Cerebellar cortex (tissue), 1 donor: ENCODE results near the gene PRKAG1.
"Not testable (repeated sequence)": the region's sequence is repeated elsewhere in the genome, so short reads cannot be mapped to it uniquely, and the experiment has no call there.

ENCODE experiments used
- DNase-seq: peaks from one replicate; pipeline ENCODE4 v3.0.0-alpha.2; 2015; ENCODE audit warnings: low spot score

PRKAG1 gene

DNA sequence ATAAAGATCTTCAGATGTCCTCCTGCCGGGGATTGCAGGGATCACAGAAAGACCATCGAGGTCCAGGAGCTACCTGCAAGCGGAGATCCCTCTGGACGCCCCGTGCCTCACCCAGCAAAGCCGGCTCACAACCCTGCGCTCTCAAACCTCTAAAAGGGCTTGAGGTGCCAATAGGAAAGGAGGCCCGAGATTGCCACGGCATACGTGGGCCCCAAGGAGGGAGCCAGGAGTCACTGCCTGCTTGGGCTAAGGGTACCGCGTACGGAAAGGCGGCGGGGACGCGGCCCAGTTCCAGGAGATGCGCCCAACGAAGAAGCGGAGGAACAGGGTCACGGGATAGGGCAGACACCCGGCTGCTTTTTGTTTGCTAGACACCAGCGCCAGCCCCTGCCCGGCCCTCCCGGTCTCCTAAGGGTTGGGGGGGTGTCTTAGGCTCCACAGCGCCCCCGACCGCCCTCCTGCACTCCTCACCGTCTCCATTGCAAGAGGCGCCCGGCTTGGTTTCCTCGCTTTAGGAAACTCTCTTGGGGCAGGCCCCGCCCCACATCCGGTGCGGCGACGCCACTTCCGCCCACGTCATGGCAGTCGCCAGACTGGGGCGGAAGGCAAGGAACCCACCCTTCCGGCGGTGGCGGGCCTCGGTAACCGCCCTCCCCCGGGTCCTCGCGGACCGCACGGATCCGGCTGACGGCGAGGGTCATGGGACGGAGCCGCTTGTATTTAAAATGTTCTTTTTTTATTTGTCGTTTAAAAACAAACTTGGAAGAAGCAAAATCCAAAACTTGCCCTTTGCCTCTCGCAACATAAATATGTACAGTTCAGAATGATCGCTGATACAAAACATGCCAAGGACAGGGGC is at the start of gene PRKAG1:
Gene PRKAG1 (minus strand): TSS at position 516 of the 859 bp plus-strand sequence. CDS start 36 bp downstream, at position 480.
- peak; percentile 97 for DNase-seq

GRCh38 chr12:49066120-49066519 is 47.5 kb upstream of the PRKAG1 start:
- DNase-seq: no peak

GRCh38 chr12:49064767-49065152 is 46.2 kb upstream of the PRKAG1 start:
- DNase-seq: no peak

- not testable (repeated sequence) for DNase-seq
Measured at GRCh38 chr12:49061916-49062315, 43.3 kb upstream of the PRKAG1 start.

GRCh38 chr12:49061157-49061650 is 42.6 kb upstream of the PRKAG1 start:
- DNase-seq: no peak

DNA sequence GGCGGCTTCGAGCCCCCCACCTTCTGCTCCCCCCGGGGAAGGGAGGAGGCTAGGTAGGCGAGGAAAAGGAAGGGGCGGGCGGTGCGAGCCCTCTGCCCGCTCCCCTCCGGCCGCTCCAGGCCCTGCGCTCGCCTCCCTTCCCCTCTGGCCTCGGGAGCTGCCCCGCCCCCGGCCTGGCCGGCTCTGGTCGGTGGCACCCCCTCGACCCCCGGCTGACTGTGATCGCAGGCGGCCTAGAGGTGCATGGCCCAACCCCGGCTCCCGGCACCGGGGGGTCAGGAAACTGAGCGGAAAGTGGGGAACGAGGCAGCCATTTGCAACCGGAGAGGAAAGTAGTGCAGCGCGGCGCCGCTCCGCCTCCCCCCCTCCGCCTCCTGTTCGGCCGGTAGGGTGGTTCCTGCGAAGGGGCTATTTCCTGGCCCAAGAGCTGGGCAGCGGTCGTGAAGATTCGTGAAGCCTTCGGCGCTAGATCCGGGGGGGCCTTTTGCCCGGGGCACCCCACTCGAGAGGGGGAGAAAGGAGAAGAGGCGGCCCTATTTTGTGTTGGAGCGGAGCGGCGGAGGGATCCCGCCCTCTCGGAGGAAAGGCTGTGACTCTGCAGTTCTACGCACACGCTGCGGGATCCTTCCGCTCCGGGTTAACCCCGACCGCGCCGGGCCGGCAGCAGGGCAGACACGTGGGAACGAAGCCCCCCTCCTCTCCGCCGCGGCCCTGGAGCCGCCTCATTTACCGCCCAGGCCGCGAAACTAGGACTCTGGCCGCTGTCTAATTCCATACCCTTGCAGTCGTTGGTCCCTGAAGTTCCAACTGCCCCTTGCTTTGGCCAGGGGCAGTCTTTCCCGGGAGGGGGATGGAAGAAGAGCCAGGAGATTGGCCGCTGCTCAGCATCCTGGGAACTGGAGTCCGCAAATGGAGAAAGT is 41.9 kb upstream of the PRKAG1 start, which contains the start of gene KMT2D:
Gene KMT2D (minus strand): TSS at position 558 of the 920 bp plus-strand sequence. CDS start 5,470 bp downstream, outside the sequence.
- peak; percentile 91 for DNase-seq

DNA sequence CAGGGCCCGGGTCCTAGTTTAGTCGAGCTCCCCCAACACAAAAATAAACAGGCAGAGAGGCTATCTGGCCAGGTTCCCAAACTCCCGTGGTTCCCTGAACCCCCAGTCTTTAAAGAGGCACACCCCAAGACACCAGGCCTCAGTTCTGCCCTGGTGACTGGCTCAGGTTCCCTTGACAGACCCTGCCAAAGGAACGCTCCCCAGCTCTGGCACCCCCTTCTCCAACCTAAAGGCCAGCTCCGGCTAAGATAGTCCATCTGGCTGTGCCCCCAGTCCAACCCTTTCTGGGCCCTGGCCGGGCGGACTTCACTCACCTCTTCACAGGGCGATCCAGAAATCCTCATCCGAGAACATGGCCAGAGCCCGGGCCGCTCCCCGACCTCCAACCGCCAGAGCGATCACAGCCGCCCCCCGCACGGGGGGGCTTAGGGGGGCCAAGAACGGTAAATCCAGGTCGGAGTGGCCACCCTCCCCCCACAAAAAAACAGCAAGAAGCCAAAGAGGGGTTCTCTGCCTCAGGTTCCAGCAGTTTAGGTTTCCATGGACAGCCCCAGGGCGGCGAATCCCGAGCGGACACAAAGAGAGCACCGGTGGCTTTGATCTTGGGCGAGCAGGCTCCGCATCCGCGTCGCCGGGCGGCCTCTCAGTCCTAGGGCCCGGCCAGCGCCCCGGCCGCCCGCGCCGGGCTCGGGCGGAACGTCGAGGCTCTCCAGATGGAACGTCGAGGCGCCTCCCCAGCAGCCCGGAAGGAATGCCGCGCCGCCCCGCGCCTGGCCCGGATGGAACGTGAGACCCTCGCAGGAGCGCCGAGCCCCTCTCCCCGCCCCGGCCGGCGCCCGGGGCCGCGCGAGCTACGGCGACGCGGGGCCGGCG is 41.0 kb upstream of the PRKAG1 start:
- DNase-seq: no peak

- no peak for DNase-seq
Measured at GRCh38 chr12:49059045-49059298, 40.4 kb upstream of the PRKAG1 start.

DNA sequence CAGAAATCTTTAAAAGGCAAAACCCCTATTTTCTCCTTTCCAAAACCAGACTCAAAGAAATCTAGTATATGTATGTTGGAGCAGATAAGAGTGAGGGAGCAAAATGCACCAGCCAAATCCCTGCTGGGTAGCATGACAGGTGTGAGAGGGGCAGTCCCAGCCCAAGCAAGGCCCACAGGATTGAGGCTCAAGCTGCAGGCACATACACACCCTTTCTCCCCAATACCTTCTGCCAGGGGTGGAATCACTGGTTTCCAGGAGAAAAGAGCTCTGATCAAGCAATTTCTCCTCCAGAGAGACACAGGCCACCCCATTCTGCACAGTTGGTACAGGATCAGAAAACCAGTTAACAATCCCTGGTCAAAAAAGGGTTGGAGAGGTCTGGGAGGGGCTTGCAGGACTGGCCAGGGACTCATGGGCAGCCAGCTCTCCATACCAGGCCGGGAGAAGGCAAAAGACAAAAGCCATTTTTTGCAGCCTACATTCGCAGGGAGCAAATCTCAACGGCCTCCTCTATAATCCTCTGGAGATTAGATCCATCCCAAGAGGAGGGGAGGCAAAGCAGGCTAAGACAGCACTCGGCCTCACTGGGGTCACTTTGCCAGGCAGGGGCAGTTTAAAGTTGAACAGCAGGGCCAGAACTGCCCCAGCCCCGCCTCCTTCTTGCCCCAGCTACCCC is 39.9 kb upstream of the PRKAG1 start:
- no peak for DNase-seq

DNA sequence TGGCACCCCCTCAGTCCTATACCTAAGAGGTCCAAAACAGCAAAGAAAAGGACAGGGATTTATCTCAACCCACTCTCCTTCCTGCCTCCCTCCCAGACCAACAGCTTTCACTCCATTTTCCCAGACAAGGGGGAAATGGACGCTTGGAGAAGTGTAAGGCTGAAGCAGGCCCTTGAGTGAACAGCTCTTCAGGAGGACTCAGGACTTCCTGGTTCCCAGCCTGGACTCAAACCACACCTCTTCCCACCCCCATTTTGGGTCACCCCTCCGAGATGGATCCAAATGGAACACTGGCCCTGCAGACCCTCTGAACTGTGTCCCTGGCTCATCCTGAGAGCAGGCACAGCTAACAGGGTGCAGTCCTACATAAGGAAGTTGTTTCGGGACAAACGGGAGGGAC is 39.3 kb upstream of the PRKAG1 start:
- DNase-seq: no peak

DNA sequence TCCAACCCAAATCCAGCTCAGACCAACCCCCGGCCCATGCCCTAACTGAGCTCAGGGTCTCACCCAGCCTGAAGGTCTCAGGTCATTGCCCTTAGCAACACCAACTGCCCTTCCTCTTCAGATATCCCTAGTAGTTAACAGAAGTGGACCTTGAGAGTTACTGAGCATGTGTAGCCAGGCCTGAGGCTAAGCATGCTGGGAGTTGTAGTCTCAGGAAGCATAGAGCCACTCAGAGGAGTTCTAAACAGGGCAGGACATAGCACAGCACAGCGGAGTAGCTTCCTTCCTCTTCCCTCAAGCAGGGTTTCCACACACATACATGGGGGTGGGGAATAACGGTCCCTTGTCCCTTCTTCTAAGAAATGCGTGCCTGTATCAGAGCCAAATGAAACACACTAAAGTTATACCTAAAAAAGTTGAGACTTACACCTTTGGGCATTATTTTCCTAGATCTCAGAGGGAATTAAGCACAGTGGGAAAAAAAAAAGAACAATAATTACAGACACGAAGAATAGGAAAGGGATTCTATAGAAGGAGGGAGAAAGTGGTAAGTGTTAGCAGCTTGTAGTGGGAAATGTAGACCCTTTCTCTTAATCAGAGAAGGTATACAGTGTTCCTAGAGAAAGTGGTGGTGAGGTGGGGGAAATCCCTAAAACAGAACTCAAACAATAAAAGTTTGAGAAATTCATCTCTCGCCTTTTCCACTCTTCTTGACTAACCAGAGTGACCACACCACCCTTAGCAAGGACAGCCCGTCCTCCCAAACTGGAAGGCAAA is 37.6 kb upstream of the PRKAG1 start:
- peak; percentile 80 for DNase-seq

DNA sequence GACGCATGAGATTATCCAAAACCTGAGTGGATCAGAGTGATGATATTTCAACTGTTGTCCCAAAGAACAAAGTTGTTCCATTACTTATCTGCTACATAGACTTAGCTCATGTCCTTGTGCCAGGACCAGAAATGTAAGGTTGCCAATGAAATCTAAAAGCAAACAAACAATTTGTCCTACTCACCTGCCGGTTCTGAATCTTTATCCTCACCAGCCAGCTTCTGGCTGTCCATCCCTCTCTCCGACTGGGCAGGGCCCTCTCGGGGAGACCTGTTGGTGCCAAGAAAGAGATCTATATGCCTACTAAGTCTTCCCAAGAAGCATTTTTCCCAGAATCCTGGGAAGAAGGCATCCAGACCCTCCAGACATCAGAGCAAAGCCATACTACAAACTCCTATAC is 36.5 kb upstream of the PRKAG1 start:
- DNase-seq: no peak

- DNase-seq: no peak
Measured at GRCh38 chr12:49054524-49054923, 35.9 kb upstream of the PRKAG1 start.

GRCh38 chr12:49054096-49054495 is 35.5 kb upstream of the PRKAG1 start:
- no peak for DNase-seq

GRCh38 chr12:49052451-49053208 is 34.1 kb upstream of the PRKAG1 start:
- DNase-seq: no peak

DNA sequence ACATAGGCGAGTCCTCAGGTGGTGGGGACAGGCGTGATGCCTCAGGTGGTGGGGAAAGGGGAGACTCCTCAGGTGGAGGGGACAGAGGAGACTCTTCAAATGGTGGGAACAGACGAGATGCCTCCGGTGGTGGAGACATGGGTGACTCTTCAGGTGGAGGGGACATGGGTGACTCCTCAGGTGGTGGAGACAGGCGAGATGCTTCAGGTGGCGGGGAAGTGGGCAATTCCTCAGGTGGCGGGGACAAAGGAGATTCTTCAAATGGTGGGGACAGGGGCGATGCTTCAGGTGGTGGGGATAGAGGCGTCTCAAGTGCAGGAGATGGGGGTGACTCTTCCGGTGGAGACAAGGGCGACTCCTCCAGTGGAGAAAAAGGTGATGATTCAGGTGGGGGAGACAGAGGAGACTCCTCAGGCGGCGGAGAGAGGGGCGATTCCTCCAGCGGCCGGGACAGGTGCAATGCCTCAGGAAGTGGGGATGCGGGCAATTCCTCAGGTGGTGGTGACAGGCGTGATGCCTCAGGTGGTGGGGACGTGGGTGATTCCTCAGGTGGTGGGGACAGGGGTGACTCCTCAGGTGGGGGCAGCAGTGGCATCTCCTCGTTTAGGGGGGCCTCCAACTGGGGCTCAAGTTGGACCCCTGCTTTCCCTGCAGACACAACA is 33.3 kb upstream of the PRKAG1 start:
- no peak for DNase-seq

- no peak for DNase-seq
Measured at GRCh38 chr12:49051373-49051764, 32.8 kb upstream of the PRKAG1 start.

DNA sequence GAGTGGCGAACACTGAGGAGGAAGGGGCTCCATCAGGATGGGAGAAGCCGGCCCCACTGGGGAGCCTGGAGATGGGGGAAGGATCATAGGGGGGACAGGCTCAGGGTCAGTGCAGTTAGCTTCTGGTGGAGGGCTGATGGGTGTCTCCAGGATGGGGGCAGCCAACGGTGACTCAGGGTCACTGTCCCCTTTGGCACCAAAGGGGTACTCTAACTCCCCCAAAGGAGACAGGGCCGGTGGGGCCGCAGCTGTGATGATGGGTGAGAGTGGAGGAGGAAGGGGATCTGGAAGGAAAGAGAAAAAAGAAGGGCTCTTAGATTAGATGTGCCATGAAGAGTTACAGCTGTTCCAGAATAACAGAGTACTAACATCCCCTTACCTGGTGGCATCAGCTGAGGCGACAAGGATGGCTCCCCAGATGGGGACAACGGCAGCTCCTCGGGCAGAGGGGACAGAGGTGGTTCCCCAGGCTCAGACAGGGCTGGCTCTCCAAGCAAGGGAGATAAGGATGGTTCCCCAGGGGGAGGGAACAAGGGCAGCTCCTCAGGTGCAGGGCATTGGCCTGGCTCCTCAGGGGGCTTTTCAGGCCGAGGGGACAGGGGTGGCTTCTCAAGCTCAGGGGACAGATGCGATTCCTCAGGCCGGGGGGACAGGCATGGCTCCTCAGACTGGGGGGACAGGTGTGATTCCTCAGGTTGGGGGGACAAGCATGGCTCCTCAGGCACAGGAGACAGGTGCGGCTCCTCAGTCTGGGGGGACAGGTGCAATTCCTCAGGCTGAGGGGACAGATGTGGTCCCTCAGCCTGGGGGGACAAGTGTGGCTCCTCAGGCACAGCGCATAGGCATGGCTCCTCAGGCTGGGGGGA is 32.2 kb upstream of the PRKAG1 start:
- no peak for DNase-seq
